Parathyroid adenoma (tissue), 2 donors: ENCODE results near the gene SORCS3.
A peak's percentile ranks its signal among the peaks of the same experiment; 100 is the strongest.

Experiments
- H2AFZ ChIP-seq: fragments of 300-600 bp; sonication (generic); one replicate; pipeline ENCODE4 v1.7.0; 2017; ENCODE audit warnings: antibody characterized with exemption, mild to moderate bottlenecking
- H3K27ac ChIP-seq: fragments of 300-600 bp; sonication (generic); one replicate; pipeline ENCODE4 v1.7.0; 2017
- H3K27me3 ChIP-seq: fragments of 300-600 bp; sonication (generic); one replicate; pipeline ENCODE4 v1.7.0; 2017; ENCODE audit warnings: low read length; ENCODE audit not compliant: control insufficient read depth, insufficient read depth
- H3K36me3 ChIP-seq: fragments of 300-600 bp; sonication (generic); one replicate; pipeline ENCODE4 v1.7.0; 2017; ENCODE audit warnings: low read length; ENCODE audit not compliant: control insufficient read depth, insufficient read depth
- H3K4me1 ChIP-seq: fragments of 300-600 bp; sonication (generic); one replicate; pipeline ENCODE4 v1.7.0; 2017; ENCODE audit warnings: control low read depth
- H3K4me2 ChIP-seq: fragments of 300-600 bp; sonication (generic); one replicate; pipeline ENCODE4 v1.7.0; 2017; ENCODE audit warnings: low read length
- H3K4me3 ChIP-seq: fragments of 300-600 bp; sonication (generic); one replicate; pipeline ENCODE4 v1.7.0; 2017; ENCODE audit warnings: low read depth, low read length
- H3K79me2 ChIP-seq: fragments of 300-600 bp; sonication (generic); one replicate; pipeline ENCODE4 v1.7.0; 2017; ENCODE audit warnings: control low read depth
- H3K9ac ChIP-seq: fragments of 300-600 bp; sonication (generic); one replicate; pipeline ENCODE4 v1.7.0; 2017; ENCODE audit warnings: mild to moderate bottlenecking
- H3K9me3 ChIP-seq: fragments of 300-600 bp; sonication (generic); one replicate; pipeline ENCODE4 v1.7.0; 2017; ENCODE audit warnings: low read length; ENCODE audit not compliant: control insufficient read depth
- CTCF ChIP-seq: fragments of 300-600 bp; sonication (generic); IDR thresholded peaks from one replicate; pipeline ENCODE4 v1.7.0; 2017; ENCODE audit warnings: antibody characterized with exemption, mild to moderate bottlenecking
- donor health status: primary hyperparathyroidism.

The SORCS3 gene

GRCh38 chr10:104650635-104651331, 9.7 kb downstream of the SORCS3 start:
- no peaks in the 10 kb centered on the region for H3K36me3 ChIP-seq
- H3K4me1 ChIP-seq = no peaks in the 10 kb centered on the region
- H3K79me2 ChIP-seq = no peaks in the 10 kb centered on the region
- no peak overlapping the region for H3K27ac ChIP-seq
- TF ChIP-seq CTCF = no peak
- no peak overlapping the region for H3K4me2 ChIP-seq
- H3K9ac ChIP-seq = no peak overlapping the region
- no peak overlapping the region for H3K4me3 ChIP-seq
- H2AFZ ChIP-seq = peak overlapping the region; percentile 29
- no peaks in the 10 kb centered on the region for H3K27me3 ChIP-seq
- no peaks in the 10 kb centered on the region for H3K9me3 ChIP-seq

- Histone ChIP-seq H3K27me3 (no peaks in the 10 kb centered on the region), H3K4me2 (no peak overlapping the region), H3K4me1 (no peaks in the 10 kb centered on the region), H3K36me3 (no peaks in the 10 kb centered on the region), H3K79me2 (no peaks in the 10 kb centered on the region), H3K4me3 (no peak overlapping the region), H3K9me3 (no peaks in the 10 kb centered on the region), H3K27ac (no peak overlapping the region), H2AFZ (no peak overlapping the region), H3K9ac (no peak overlapping the region)
- no peak for TF ChIP-seq CTCF
These were observed 15.9 kb downstream of the SORCS3 start for GRCh38 chr10:104657036-104657435.

- Histone ChIP-seq H2AFZ (no peak overlapping the region), H3K9me3 (no peaks in the 10 kb centered on the region), H3K27ac (no peak overlapping the region), H3K9ac (no peak overlapping the region), H3K79me2 (no peaks in the 10 kb centered on the region), H3K36me3 (no peaks in the 10 kb centered on the region), H3K4me3 (no peak overlapping the region), H3K27me3 (no peaks in the 10 kb centered on the region), H3K4me1 (no peaks in the 10 kb centered on the region), H3K4me2 (no peak overlapping the region)
- TF ChIP-seq CTCF = no peak
These were observed 16.4 kb downstream of the SORCS3 start for GRCh38 chr10:104657457-104657856.

- Histone ChIP-seq H3K79me2 (no peaks in the 10 kb centered on the region), H3K27me3 (no peaks in the 10 kb centered on the region), H3K36me3 (no peaks in the 10 kb centered on the region), H3K4me2 (no peak overlapping the region), H3K4me1 (no peaks in the 10 kb centered on the region), H3K9ac (no peak overlapping the region), H2AFZ (no peak overlapping the region), H3K27ac (no peak overlapping the region), H3K9me3 (no peaks in the 10 kb centered on the region), H3K4me3 (no peak overlapping the region)
- TF ChIP-seq CTCF = no peak
These were observed 17.0 kb downstream of the SORCS3 start for GRCh38 chr10:104658067-104658466.

- TF ChIP-seq CTCF = no peak
- H3K36me3 ChIP-seq = no peaks in the 10 kb centered on the region
- no peak overlapping the region for H2AFZ ChIP-seq
- no peaks in the 10 kb centered on the region for H3K27me3 ChIP-seq
- no peaks in the 10 kb centered on the region for H3K79me2 ChIP-seq
- no peaks in the 10 kb centered on the region for H3K9me3 ChIP-seq
- H3K4me3 ChIP-seq = no peak overlapping the region
- H3K4me1 ChIP-seq = no peaks in the 10 kb centered on the region
- H3K4me2 ChIP-seq = no peak overlapping the region
- no peak overlapping the region for H3K27ac ChIP-seq
- no peak overlapping the region for H3K9ac ChIP-seq
These were observed 18.7 kb downstream of the SORCS3 start for GRCh38 chr10:104659809-104660208.
